Left lung (tissue), 10 donors: ENCODE data around the gene RAB17. TPM values are rescaled to one million over a fixed set of nuclear protein-coding genes. Genes with fewer than 3 reads are reported as not detected.
"Not testable (repeated sequence)": the region's sequence is repeated elsewhere in the genome, so short reads cannot be mapped to it uniquely, and the experiment has no call there.

ENCODE experiments used
- ATAC-seq: fragments of 200-7000 bp; cut with Tn5 transposase; one replicate; pipeline ENCODE4 v1.9.1; 2020; ENCODE audit warnings: moderate library complexity
- DNase-seq, 4 donors: peaks; one replicate each; pipeline ENCODE4 v3.0.0-alpha.2; 2013 to 2020
- H3K27ac ChIP-seq, 2 donors: fragments of 200-600 bp; sonication (generic) in 1 of 2; one replicate each; pipeline versions ENCODE4 v1.5.0 to v1.8.0; 2020 to 2021
- H3K27me3 ChIP-seq, 2 donors: fragments of 200-600 bp; sonication (generic) in 1 of 2; one replicate each; pipeline versions ENCODE4 v1.5.0 to v1.8.0; 2020 to 2021
- H3K36me3 ChIP-seq, 2 donors: fragments of 200-600 bp; sonication (generic) in 1 of 2; one replicate each; pipeline versions ENCODE4 v1.5.0 to v1.8.0; 2020 to 2021
- H3K4me1 ChIP-seq, 2 donors: fragments of 200-600 bp; one replicate each; pipeline ENCODE4 v1.8.0; 2021
- H3K4me3 ChIP-seq, 2 donors: fragments of 200-600 bp; sonication (generic) in 1 of 2; one replicate each; pipeline versions ENCODE4 v1.5.0 to v1.8.0; 2020 to 2021; ENCODE audit warnings: mild to moderate bottlenecking in 1 of 2
- H3K9me3 ChIP-seq, 2 donors: fragments of 200-600 bp; sonication (generic) in 1 of 2; one replicate each; pipeline versions ENCODE4 v1.5.0 to v1.8.0; 2020 to 2021
- intact Hi-C, 2 donors: fragments of 100-400 bp; cut with DNase I; formaldehyde crosslinking; loops; one replicate each; pipeline versions ENCODE4 v1.11.2 to v1.14.2; 2022
- polyA plus RNA-seq, 6 donors: library from polyadenylated mRNA; unstranded; fragments of 120-200 nt; gene quantifications; one replicate each; pipeline ENCODE4 v1.2.1, GENCODE V29; 2013; ENCODE audit not compliant: insufficient read length in 6 of 6
- total RNA-seq, 2 donors: library from RNA; stranded (reverse); fragmentation: NEBNext Ultra II Directional; extraction: Animal tissue kit (Norgen Biotek cat#: 25700); gene quantifications; one replicate each; pipeline ENCODE4 v1.2.1, GENCODE V29; 2021
- TF ChIP-seq, protein P1 (sequence below), 2 donors: fragments of 200-600 bp; sonication (generic) in 1 of 2; IDR thresholded peaks; one replicate each; pipeline versions ENCODE4 v1.5.0 to v1.8.0; 2021; ENCODE audit warnings: antibody characterized with exemption in 2 of 2
- donor health status: DM: no; HTN: yes; CAD: no.
- donor health status: DM: no; HTN: no; CAD: no.

Gene RAB17
- total and polyA plus RNA-seq, 8 donors: 12.1 to 37.9 (median 18.7) TPM

- TF ChIP-seq, protein P1, sequence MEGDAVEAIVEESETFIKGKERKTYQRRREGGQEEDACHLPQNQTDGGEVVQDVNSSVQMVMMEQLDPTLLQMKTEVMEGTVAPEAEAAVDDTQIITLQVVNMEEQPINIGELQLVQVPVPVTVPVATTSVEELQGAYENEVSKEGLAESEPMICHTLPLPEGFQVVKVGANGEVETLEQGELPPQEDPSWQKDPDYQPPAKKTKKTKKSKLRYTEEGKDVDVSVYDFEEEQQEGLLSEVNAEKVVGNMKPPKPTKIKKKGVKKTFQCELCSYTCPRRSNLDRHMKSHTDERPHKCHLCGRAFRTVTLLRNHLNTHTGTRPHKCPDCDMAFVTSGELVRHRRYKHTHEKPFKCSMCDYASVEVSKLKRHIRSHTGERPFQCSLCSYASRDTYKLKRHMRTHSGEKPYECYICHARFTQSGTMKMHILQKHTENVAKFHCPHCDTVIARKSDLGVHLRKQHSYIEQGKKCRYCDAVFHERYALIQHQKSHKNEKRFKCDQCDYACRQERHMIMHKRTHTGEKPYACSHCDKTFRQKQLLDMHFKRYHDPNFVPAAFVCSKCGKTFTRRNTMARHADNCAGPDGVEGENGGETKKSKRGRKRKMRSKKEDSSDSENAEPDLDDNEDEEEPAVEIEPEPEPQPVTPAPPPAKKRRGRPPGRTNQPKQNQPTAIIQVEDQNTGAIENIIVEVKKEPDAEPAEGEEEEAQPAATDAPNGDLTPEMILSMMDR (IDR thresholded peaks at IDR 0.05): no peak
- H3K4me3 ChIP-seq: no peak overlapping the region
- DNase-seq (no peak), ATAC-seq (no peak)
- H3K36me3 ChIP-seq: no peaks in the 10 kb centered on the region
- intact Hi-C loops: no loop called here
- H3K27me3 ChIP-seq: no peaks in the 10 kb centered on the region
- H3K27ac ChIP-seq: no peak overlapping the region
- no peaks in the 10 kb centered on the region for H3K9me3 ChIP-seq
- peaks cover 10 to 23% of the 10 kb centered on the region in 2 donors for H3K4me1 ChIP-seq
Measured at GRCh38 chr2:237598468-237599208, 8.1 kb upstream of the RAB17 start.

DNA sequence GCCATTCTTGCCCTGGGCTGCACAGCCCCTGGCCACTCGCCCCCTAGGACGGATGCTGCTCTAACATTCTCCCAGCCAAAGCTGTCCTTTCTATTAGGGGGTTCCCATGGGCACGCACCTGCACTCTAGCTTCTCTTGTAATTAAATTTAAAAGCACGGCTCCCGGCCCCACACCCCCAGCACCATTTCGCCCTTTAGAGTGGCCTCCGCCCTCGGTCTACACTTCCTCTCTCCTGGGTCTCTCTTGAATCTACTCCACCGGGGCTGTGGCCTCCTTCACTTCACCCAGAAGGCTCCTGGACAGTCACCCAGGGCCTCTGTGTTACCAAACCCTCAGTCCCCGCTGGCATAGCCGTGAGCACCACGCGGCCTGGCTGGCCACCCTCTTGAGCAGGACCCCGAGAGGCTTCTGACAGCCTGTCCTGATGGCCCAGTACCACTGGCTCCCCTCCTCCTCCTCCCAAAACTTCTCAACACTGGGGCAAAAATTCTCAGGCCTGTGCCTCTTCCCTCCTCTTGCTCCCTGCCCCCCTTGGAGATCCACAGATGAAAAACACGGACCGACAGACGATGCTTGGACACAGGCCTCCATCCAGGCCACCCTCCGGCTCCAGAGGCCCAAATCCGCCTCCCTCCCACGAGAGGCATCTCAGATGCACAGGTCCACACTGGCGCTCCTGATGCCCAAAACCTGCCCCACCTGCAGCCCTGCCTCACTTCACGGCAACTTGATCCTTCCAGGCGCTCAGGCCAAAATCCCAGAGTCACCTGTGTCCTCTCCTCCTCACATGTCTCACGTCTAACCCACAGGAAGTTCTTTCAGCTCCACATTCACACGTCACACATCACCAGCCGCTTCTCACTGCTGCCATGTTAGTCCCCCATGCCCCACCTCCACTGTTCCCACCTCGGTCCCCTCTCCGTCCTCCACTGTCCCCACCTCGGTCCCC, 6.9 kb upstream of the RAB17 start:
- Histone ChIP-seq H3K9me3 (no peaks in the 10 kb centered on the region), H3K36me3 (no peaks in the 10 kb centered on the region), H3K4me1 (peaks cover 10 to 15% of the 10 kb centered on the region in 2 donors), H3K27ac (no peak overlapping the region), H3K27me3 (no peaks in the 10 kb centered on the region), H3K4me3 (no peak overlapping the region)
- TF ChIP-seq, protein P1 (IDR thresholded peaks at IDR 0.05): no peak
- DNase-seq: no peak
- intact Hi-C loops: no loop called here
- no peak for ATAC-seq

GRCh38 chr2:237596520-237597195, 6.1 kb upstream of the RAB17 start:
- no peaks in the 10 kb centered on the region for H3K9me3 ChIP-seq
- no peaks in the 10 kb centered on the region for H3K27me3 ChIP-seq
- DNase-seq (no peak), ATAC-seq (no peak)
- H3K36me3 ChIP-seq: no peaks in the 10 kb centered on the region
- peaks cover 10 to 19% of the 10 kb centered on the region in 2 donors for H3K4me1 ChIP-seq
- H3K4me3 ChIP-seq: no peak overlapping the region
- intact Hi-C loops: no loop called here
- TF ChIP-seq, protein P1 (IDR thresholded peaks at IDR 0.05): no peak
- no peak overlapping the region for H3K27ac ChIP-seq

DNA sequence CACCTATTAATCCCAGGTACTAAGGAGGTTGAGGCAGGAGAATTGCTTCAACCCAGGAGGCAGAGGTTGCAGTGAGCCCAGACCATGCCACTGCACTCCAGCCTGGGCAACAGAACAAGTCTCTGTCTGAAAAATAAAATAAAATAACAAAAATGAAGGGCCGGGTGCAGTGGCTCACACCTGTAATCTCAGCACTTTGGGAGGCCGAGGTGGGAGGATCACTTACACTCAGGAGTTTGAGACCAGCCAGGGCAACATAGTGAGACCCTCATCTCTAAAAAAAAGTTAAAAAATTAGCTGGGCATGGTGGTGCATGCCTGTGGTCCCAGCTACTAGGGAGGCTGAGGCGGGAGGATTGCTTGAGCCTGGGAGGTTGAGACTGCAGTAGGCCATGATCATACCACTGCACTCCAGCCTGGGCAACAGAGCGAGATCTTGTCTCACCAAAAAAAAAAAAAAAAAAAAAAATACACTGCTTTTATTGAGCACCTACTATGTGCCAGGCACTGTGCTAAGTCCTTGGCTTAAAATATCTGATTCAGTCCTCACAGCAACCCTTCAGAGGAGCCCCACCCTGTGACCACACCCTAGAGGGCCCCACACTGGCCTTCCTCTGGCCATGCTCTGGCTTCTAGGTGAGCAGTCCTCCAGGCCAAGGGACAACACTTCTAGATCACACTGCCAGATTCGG, 5.4 kb upstream of the RAB17 start:
- H3K9me3 ChIP-seq, DNase-seq, intact Hi-C loops, H3K4me3 ChIP-seq, H3K27me3 ChIP-seq, H3K36me3 ChIP-seq, H3K27ac ChIP-seq, ATAC-seq: not testable (repeated sequence)
- peaks cover 10 to 25% of the 10 kb centered on the region in 2 donors for H3K4me1 ChIP-seq

- Histone ChIP-seq H3K9me3 (no peaks in the 10 kb centered on the region), H3K27ac (peak overlapping the region; percentile 51 to 65), H3K4me3 (no peak overlapping the region), H3K36me3 (no peaks in the 10 kb centered on the region), H3K27me3 (no peaks in the 10 kb centered on the region), H3K4me1 (peaks cover 3 to 25% of the 10 kb centered on the region in 2 donors)
- TF ChIP-seq, protein P1 (IDR thresholded peaks at IDR 0.05): no peak
- peak; percentile 47 for ATAC-seq
- intact Hi-C loops: no loop called here
- DNase-seq: no peak
Measured at GRCh38 chr2:237594514-237594871, 4.0 kb upstream of the RAB17 start.
